ENCODE data around the gene CLSTN1.
"Not testable (repeated sequence)": the region's sequence is repeated elsewhere in the genome, so short reads cannot be mapped to it uniquely, and the experiment has no call there.

Gene CLSTN1

GRCh38 chr1:9805006-9805508, 18.7 kb downstream of the CLSTN1 start:
- no peak for TF ChIP-seq CTCF (IDR thresholded peaks at IDR 0.05; ENCODE audit: low read depth, low read length)
- Histone ChIP-seq H3K36me3 (no peaks in the 10 kb centered on the region), H3K4me3 (ENCODE audit: low read depth, low read length) (no peak overlapping the region), H3K4me1 (no peaks in the 10 kb centered on the region), H3K27me3 (no peaks in the 10 kb centered on the region), H3K9me3 (no peaks in the 10 kb centered on the region)
- no peak for DNase-seq

- not testable (repeated sequence) for DNase-seq; H3K27me3 ChIP-seq; H3K36me3 ChIP-seq; H3K9me3 ChIP-seq; H3K4me1 ChIP-seq; H3K4me3 ChIP-seq (ENCODE audit: low read depth, low read length)
These were observed 20.5 kb downstream of the CLSTN1 start for GRCh38 chr1:9803003-9803918.

- H3K4me3 ChIP-seq (ENCODE audit: low read depth, low read length) = no peak overlapping the region
- no peak for TF ChIP-seq CTCF (IDR thresholded peaks at IDR 0.05; ENCODE audit: low read depth, low read length)
- no peaks in the 10 kb centered on the region for H3K9me3 ChIP-seq
- H3K36me3 ChIP-seq = no peaks in the 10 kb centered on the region
- no peak for DNase-seq
- no peaks in the 10 kb centered on the region for H3K4me1 ChIP-seq
- H3K27me3 ChIP-seq = no peaks in the 10 kb centered on the region
These were observed 21.9 kb downstream of the CLSTN1 start for GRCh38 chr1:9801909-9802308.

GRCh38 chr1:9798236-9799130, 25.3 kb downstream of the CLSTN1 start:
- H3K4me3 ChIP-seq (ENCODE audit: low read depth, low read length) = no peak overlapping the region
- no peaks in the 10 kb centered on the region for H3K4me1 ChIP-seq
- no peaks in the 10 kb centered on the region for H3K36me3 ChIP-seq
- DNase-seq = no peak
- no peak for TF ChIP-seq CTCF (IDR thresholded peaks at IDR 0.05; ENCODE audit: low read depth, low read length)
- no peaks in the 10 kb centered on the region for H3K9me3 ChIP-seq
- H3K27me3 ChIP-seq = no peaks in the 10 kb centered on the region

- TF ChIP-seq CTCF (IDR thresholded peaks at IDR 0.05; ENCODE audit: low read depth, low read length) = no peak
- Histone ChIP-seq H3K36me3 (no peaks in the 10 kb centered on the region), H3K9me3 (no peaks in the 10 kb centered on the region), H3K4me1 (no peaks in the 10 kb centered on the region), H3K27me3 (no peaks in the 10 kb centered on the region), H3K4me3 (ENCODE audit: low read depth, low read length) (no peak overlapping the region)
- DNase-seq = no peak
These were observed 26.7 kb downstream of the CLSTN1 start for GRCh38 chr1:9797049-9797448.

GRCh38 chr1:9794081-9794480, 29.7 kb downstream of the CLSTN1 start:
- Histone ChIP-seq H3K4me1 (no peaks in the 10 kb centered on the region), H3K9me3 (no peaks in the 10 kb centered on the region)

More at GRCh38 chr1:9794081-9794480, 29.7 kb downstream of the CLSTN1 start:
- Histone ChIP-seq H3K4me3 (ENCODE audit: low read depth, low read length) (no peak overlapping the region), H3K36me3 (no peaks in the 10 kb centered on the region), H3K27me3 (no peaks in the 10 kb centered on the region)
- no peak for DNase-seq
- no peak for TF ChIP-seq CTCF (IDR thresholded peaks at IDR 0.05; ENCODE audit: low read depth, low read length)
